DOHH2 (cell line): ENCODE measurements around the gene SLC35F1.

Experiments used
- CTCF ChIP-seq: fragments of 200-600 bp; sonication (generic); IDR thresholded peaks from one replicate; pipeline ENCODE4 v1.5.1; 2014; ENCODE audit warnings: antibody characterized with exemption, mild to moderate bottlenecking, low read depth, low read length; ENCODE audit not compliant: poor library complexity, severe bottlenecking
- EZH2phosphoT487 ChIP-seq: fragments of 200-600 bp; sonication (generic); IDR thresholded peaks from 2 replicates; pipeline ENCODE4 v1.6.1; 2017; ENCODE audit warnings: borderline replicate concordance, mild to moderate bottlenecking, antibody characterized with exemption, low read length, moderate library complexity, mixed read lengths

GRCh38 chr6:118334634-118335033 lies 427.6 kb downstream of the SLC35F1 start:
- TF ChIP-seq CTCF: no peak
- TF ChIP-seq EZH2phosphoT487: no peak
